PC-3 (cell line): ENCODE measurements around the gene APOBEC3C. TPM values are rescaled to one million over a fixed set of nuclear protein-coding genes. Genes with fewer than 3 reads are reported as not detected.

Source experiments
- ATAC-seq: fragments of 200-7000 bp; cut with Tn5 transposase; 2 replicates; pipeline ENCODE4 v1.9.1; 2020; ENCODE audit warnings: mild to moderate bottlenecking, moderate library complexity
- BruUV-seq: library from RNA; stranded (reverse); fragments of 400-500 nt; replicated peaks from 2 replicates; lab custom pipeline; 2021; lab: Mats Ljungman, UMichigan
- CTCF ChIA-PET: fragments of 300-600 bp; sonication (Branson Sonifier 250); formaldehyde crosslinking; loops from one replicate; lab custom pipeline; 2022; ENCODE audit warnings: antibody characterized with exemption; lab: Charles Lee
- POLR2A ChIA-PET: fragments of 300-600 bp; sonication (Branson Sonifier 250); formaldehyde crosslinking; loops from one replicate; lab custom pipeline; 2022; ENCODE audit warnings: antibody characterized with exemption; ENCODE audit not compliant: unreplicated experiment; lab: Charles Lee
- DNase-seq: peaks from one replicate; pipeline ENCODE4 v3.0.0-alpha.2; 2015
- H2AFZ ChIP-seq: fragments of 300-600 bp; sonication (generic); 2 replicates; pipeline ENCODE4 v1.6.0; 2016; ENCODE audit warnings: antibody characterized with exemption, low read length
- H3F3A ChIP-seq: fragments of 300-600 bp; sonication (generic); one replicate; pipeline ENCODE4 v1.6.0; 2017; ENCODE audit warnings: antibody characterized with exemption, low read length, control low read depth, mild to moderate bottlenecking; ENCODE audit not compliant: unreplicated experiment
- H3K27ac ChIP-seq: fragments of 300-600 bp; sonication (generic); 2 replicates; pipeline ENCODE4 v1.5.1; 2016; ENCODE audit warnings: mild to moderate bottlenecking, low read length
- H3K27me3 ChIP-seq: fragments of 300-600 bp; sonication (generic); 2 replicates; pipeline ENCODE4 v1.6.1; 2016; ENCODE audit warnings: low read length, mixed read lengths
- H3K36me3 ChIP-seq: fragments of 300-600 bp; sonication (generic); 2 replicates; pipeline ENCODE4 v1.6.1; 2016; ENCODE audit warnings: low read depth, mixed run types, low read length, mixed read lengths
- H3K4me1 ChIP-seq: fragments of 300-600 bp; sonication (generic); 2 replicates; pipeline ENCODE4 v1.5.1; 2016; ENCODE audit warnings: low read length; ENCODE audit not compliant: insufficient read depth
- H3K4me2 ChIP-seq: fragments of 300-600 bp; sonication (generic); 2 replicates; pipeline ENCODE4 v1.6.0; 2016; ENCODE audit warnings: low read length
- H3K4me3 ChIP-seq: fragments of 300-600 bp; sonication (generic); 2 replicates; pipeline ENCODE4 v1.5.1; 2016; ENCODE audit warnings: mild to moderate bottlenecking, low read length, mixed read lengths
- H3K79me2 ChIP-seq: fragments of 300-600 bp; sonication (generic); 2 replicates; pipeline ENCODE4 v1.6.1; 2017; ENCODE audit warnings: low read length, mixed read lengths
- H3K9ac ChIP-seq: fragments of 300-600 bp; sonication (generic); 2 replicates; pipeline ENCODE4 v1.6.0; 2016; ENCODE audit warnings: mild to moderate bottlenecking, low read length
- H3K9me2 ChIP-seq: fragments of 300-600 bp; sonication (generic); replicated peaks from 2 replicates; pipeline ENCODE4 v1.6.1; 2016; ENCODE audit warnings: mixed run types, low read length, mixed read lengths
- H3K9me3 ChIP-seq: fragments of 300-600 bp; sonication (generic); 2 replicates; pipeline ENCODE4 v1.6.1; 2016; ENCODE audit warnings: low read length, mixed read lengths
- H4K20me1 ChIP-seq: fragments of 300-600 bp; sonication (generic); 2 replicates; pipeline ENCODE4 v1.6.1; 2016; ENCODE audit warnings: low read length, mixed read lengths
- CTCF ChIP-seq: fragments of 300-600 bp; sonication (generic); conservative IDR thresholded peaks from 2 replicates; pipeline ENCODE4 v1.5.1; 2017; ENCODE audit warnings: antibody characterized with exemption, low read depth, mild to moderate bottlenecking, low read length
- EZH2 ChIP-seq: fragments of 300-600 bp; sonication (generic); IDR thresholded peaks from one replicate; pipeline ENCODE4 v1.6.1; 2017; ENCODE audit warnings: antibody characterized with exemption, mild to moderate bottlenecking, low read length; ENCODE audit not compliant: unreplicated experiment
- EZH2phosphoT487 ChIP-seq: fragments of 300-600 bp; sonication (generic); IDR thresholded peaks from 2 replicates; pipeline ENCODE4 v1.6.1; 2018; ENCODE audit warnings: mild to moderate bottlenecking, antibody characterized with exemption, low read length, borderline replicate concordance
- intact Hi-C: fragments of 100-400 bp; cut with micrococcal nuclease; formaldehyde crosslinking; loops from 2 replicates; pipeline ENCODE4 v1.9.0; 2023
- total RNA-seq: library from RNA; depleted of rRNA; stranded (reverse); fragments of >200 nt; gene quantifications from 2 replicates; pipeline ENCODE4 v1.2.3, GENCODE V29; 2014

APOBEC3C gene
- total RNA-seq, 1 experiment from 2014 or later = 35.5 TPM

GRCh38 chr22:38970551-38970950 is 43.5 kb upstream of the APOBEC3C start:
- POLR2A ChIA-PET = no interaction called here
- Histone ChIP-seq H3K4me3 (no peak overlapping the region), H2AFZ (no peak overlapping the region), H3K27ac (no peak overlapping the region), H3K9me2 (no peaks in the 10 kb centered on the region), H3K27me3 (no peaks in the 10 kb centered on the region), H3K36me3 (no peaks in the 10 kb centered on the region), H3F3A (no peaks in the 10 kb centered on the region), H3K79me2 (no peaks in the 10 kb centered on the region), H3K4me1 (no peaks in the 10 kb centered on the region), H3K9ac (no peak overlapping the region), H3K9me3 (no peaks in the 10 kb centered on the region), H4K20me1 (no peaks in the 10 kb centered on the region), H3K4me2 (no peak overlapping the region)
- no peak for DNase-seq
- no peak for ATAC-seq
- CTCF ChIA-PET = no interaction called here
- intact Hi-C loops = no loop called here
- TF ChIP-seq EZH2 = no peak
- no peak for TF ChIP-seq EZH2phosphoT487
- no peak for TF ChIP-seq CTCF
- no TSS peak for BruUV-seq

GRCh38 chr22:38971202-38971601 is 42.9 kb upstream of the APOBEC3C start:
- Histone ChIP-seq H3K36me3 (no peaks in the 10 kb centered on the region), H3K4me1 (no peaks in the 10 kb centered on the region), H3K27me3 (no peaks in the 10 kb centered on the region), H3K4me3 (no peak overlapping the region), H3F3A (no peaks in the 10 kb centered on the region), H2AFZ (no peak overlapping the region), H3K27ac (no peak overlapping the region), H3K9me2 (no peaks in the 10 kb centered on the region), H3K79me2 (no peaks in the 10 kb centered on the region), H3K9me3 (no peaks in the 10 kb centered on the region), H3K4me2 (no peak overlapping the region), H3K9ac (no peak overlapping the region), H4K20me1 (no peaks in the 10 kb centered on the region)
- intact Hi-C loops = no loop called here
- no peak for ATAC-seq
- TF ChIP-seq CTCF (no peak), EZH2phosphoT487 (no peak), EZH2 (no peak)
- POLR2A ChIA-PET = no interaction called here
- DNase-seq = no peak
- CTCF ChIA-PET = no interaction called here
- BruUV-seq = no TSS peak

GRCh38 chr22:38971791-38972190 is 42.3 kb upstream of the APOBEC3C start:
- Histone ChIP-seq H4K20me1 (no peaks in the 10 kb centered on the region), H3K9ac (no peak overlapping the region), H3K27ac (no peak overlapping the region), H3K9me2 (no peaks in the 10 kb centered on the region), H3K36me3 (no peaks in the 10 kb centered on the region), H3K4me1 (no peaks in the 10 kb centered on the region), H3K4me3 (no peak overlapping the region), H3K4me2 (no peak overlapping the region), H3K27me3 (no peaks in the 10 kb centered on the region), H3F3A (no peaks in the 10 kb centered on the region), H3K9me3 (no peaks in the 10 kb centered on the region), H3K79me2 (no peaks in the 10 kb centered on the region), H2AFZ (no peak overlapping the region)
- intact Hi-C loops = no loop called here
- no TSS peak for BruUV-seq
- DNase-seq (no peak), ATAC-seq (no peak)
- ChIA-PET CTCF (no interaction called here), POLR2A (no interaction called here)
- no peak for TF ChIP-seq CTCF
- TF ChIP-seq EZH2 = no peak
- TF ChIP-seq EZH2phosphoT487 = no peak
